SU-DHL-6 (cell line): ENCODE measurements around the gene RPL23.

Experiments
- CTCF ChIP-seq: fragments of 200-600 bp; sonication (generic); IDR thresholded peaks from one replicate; pipeline ENCODE4 v1.5.1; 2017; ENCODE audit warnings: antibody characterized with exemption, mild to moderate bottlenecking, low read length, moderate library complexity; ENCODE audit not compliant: insufficient read depth, poor library complexity, severe bottlenecking
- EZH2phosphoT487 ChIP-seq: fragments of 200-600 bp; sonication (generic), shearing (Covaris generic); conservative IDR thresholded peaks from 2 replicates; pipeline ENCODE4 v1.6.1; 2018; ENCODE audit warnings: mild to moderate bottlenecking, antibody characterized with exemption, low read length, moderate library complexity, mixed read lengths

- TF ChIP-seq CTCF (no peak), EZH2phosphoT487 (no peak)
Observed at GRCh38 chr17:38851434-38851833, 2.1 kb downstream of the RPL23 start.
